Parathyroid adenoma (tissue), 2 donors: ENCODE results near the gene WFDC5.

Source experiments
- H2AFZ ChIP-seq: fragments of 300-600 bp; sonication (generic); one replicate; pipeline ENCODE4 v1.7.0; 2017; ENCODE audit warnings: antibody characterized with exemption, mild to moderate bottlenecking
- H3K27ac ChIP-seq: fragments of 300-600 bp; sonication (generic); one replicate; pipeline ENCODE4 v1.7.0; 2017
- H3K27me3 ChIP-seq: fragments of 300-600 bp; sonication (generic); one replicate; pipeline ENCODE4 v1.7.0; 2017; ENCODE audit warnings: low read length; ENCODE audit not compliant: control insufficient read depth, insufficient read depth
- H3K36me3 ChIP-seq: fragments of 300-600 bp; sonication (generic); one replicate; pipeline ENCODE4 v1.7.0; 2017; ENCODE audit warnings: low read length; ENCODE audit not compliant: control insufficient read depth, insufficient read depth
- H3K4me1 ChIP-seq: fragments of 300-600 bp; sonication (generic); one replicate; pipeline ENCODE4 v1.7.0; 2017; ENCODE audit warnings: control low read depth
- H3K4me2 ChIP-seq: fragments of 300-600 bp; sonication (generic); one replicate; pipeline ENCODE4 v1.7.0; 2017; ENCODE audit warnings: low read length
- H3K4me3 ChIP-seq: fragments of 300-600 bp; sonication (generic); one replicate; pipeline ENCODE4 v1.7.0; 2017; ENCODE audit warnings: low read depth, low read length
- H3K79me2 ChIP-seq: fragments of 300-600 bp; sonication (generic); one replicate; pipeline ENCODE4 v1.7.0; 2017; ENCODE audit warnings: control low read depth
- H3K9ac ChIP-seq: fragments of 300-600 bp; sonication (generic); one replicate; pipeline ENCODE4 v1.7.0; 2017; ENCODE audit warnings: mild to moderate bottlenecking
- H3K9me3 ChIP-seq: fragments of 300-600 bp; sonication (generic); one replicate; pipeline ENCODE4 v1.7.0; 2017; ENCODE audit warnings: low read length; ENCODE audit not compliant: control insufficient read depth
- CTCF ChIP-seq: fragments of 300-600 bp; sonication (generic); IDR thresholded peaks from one replicate; pipeline ENCODE4 v1.7.0; 2017; ENCODE audit warnings: antibody characterized with exemption, mild to moderate bottlenecking
- donor health status: primary hyperparathyroidism.

The WFDC5 gene

GRCh38 chr20:45087097-45087790 lies 27.7 kb downstream of the WFDC5 start:
- H3K4me2 ChIP-seq, result no peak overlapping the region
- H2AFZ ChIP-seq, result no peak overlapping the region
- H3K79me2 ChIP-seq, result no peaks in the 10 kb centered on the region
- H3K4me1 ChIP-seq, result peaks cover 8% of the 10 kb centered on the region
- no peak overlapping the region for H3K27ac ChIP-seq
- no peaks in the 10 kb centered on the region for H3K27me3 ChIP-seq
- H3K9ac ChIP-seq, result no peak overlapping the region
- H3K9me3 ChIP-seq, result peaks cover 5% of the 10 kb centered on the region
- TF ChIP-seq CTCF, result no peak
- H3K36me3 ChIP-seq, result no peaks in the 10 kb centered on the region
- no peak overlapping the region for H3K4me3 ChIP-seq

GRCh38 chr20:45085867-45086266 lies 29.1 kb downstream of the WFDC5 start:
- no peak overlapping the region for H3K27ac ChIP-seq
- H3K4me3 ChIP-seq, result no peak overlapping the region
- H2AFZ ChIP-seq, result no peak overlapping the region
- no peak overlapping the region for H3K4me2 ChIP-seq
- H3K9ac ChIP-seq, result no peak overlapping the region
- TF ChIP-seq CTCF, result no peak
- H3K79me2 ChIP-seq, result no peaks in the 10 kb centered on the region
- H3K36me3 ChIP-seq, result no peaks in the 10 kb centered on the region
- H3K9me3 ChIP-seq, result peaks cover 5% of the 10 kb centered on the region
- peaks cover 8% of the 10 kb centered on the region for H3K4me1 ChIP-seq
- H3K27me3 ChIP-seq, result no peaks in the 10 kb centered on the region

GRCh38 chr20:45085289-45085688 lies 29.7 kb downstream of the WFDC5 start:
- H3K4me3 ChIP-seq, result no peak overlapping the region
- no peaks in the 10 kb centered on the region for H3K79me2 ChIP-seq
- no peak overlapping the region for H3K27ac ChIP-seq
- no peaks in the 10 kb centered on the region for H3K27me3 ChIP-seq
- peaks cover 5% of the 10 kb centered on the region for H3K9me3 ChIP-seq
- H3K4me1 ChIP-seq, result peaks cover 8% of the 10 kb centered on the region
- H3K36me3 ChIP-seq, result no peaks in the 10 kb centered on the region
- no peak for TF ChIP-seq CTCF
- H3K9ac ChIP-seq, result no peak overlapping the region
- H3K4me2 ChIP-seq, result no peak overlapping the region
- H2AFZ ChIP-seq, result no peak overlapping the region

GRCh38 chr20:45083127-45083526 lies 31.8 kb downstream of the WFDC5 start:
- Histone ChIP-seq H3K4me2 (no peak overlapping the region), H3K79me2 (no peaks in the 10 kb centered on the region), H3K27ac (no peak overlapping the region), H3K4me3 (no peak overlapping the region), H3K27me3 (no peaks in the 10 kb centered on the region), H3K9me3 (peaks cover 5% of the 10 kb centered on the region), H2AFZ (no peak overlapping the region), H3K36me3 (no peaks in the 10 kb centered on the region), H3K9ac (no peak overlapping the region), H3K4me1 (peaks cover 3% of the 10 kb centered on the region)
- TF ChIP-seq CTCF, result no peak

- Histone ChIP-seq H3K36me3 (no peaks in the 10 kb centered on the region), H3K27ac (no peak overlapping the region), H3K79me2 (no peaks in the 10 kb centered on the region), H2AFZ (no peak overlapping the region), H3K9ac (no peak overlapping the region), H3K27me3 (no peaks in the 10 kb centered on the region), H3K4me3 (no peak overlapping the region), H3K9me3 (peaks cover 5% of the 10 kb centered on the region), H3K4me1 (no peaks in the 10 kb centered on the region), H3K4me2 (no peak overlapping the region)
- TF ChIP-seq CTCF, result no peak
Measured at GRCh38 chr20:45082468-45082867, 32.5 kb downstream of the WFDC5 start.
